GM12878 (cell line): ENCODE results near the gene CALN1. TPM values are rescaled to one million over a fixed set of nuclear protein-coding genes. Genes with fewer than 3 reads are reported as not detected.

Source experiments
- ATAC-seq: fragments of 200-7000 bp; cut with Tn5 transposase; 3 replicates; pipeline ENCODE4 v1.9.1; 2020; ENCODE audit warnings: mild to moderate bottlenecking, moderate library complexity
- BruUV-seq: library from RNA; stranded (reverse); fragments of 400-500 nt; replicated peaks from 2 replicates; lab custom pipeline; 2021; lab: Mats Ljungman, UMichigan
- CTCF ChIA-PET: fragments of 300-600 bp; sonication (Branson Sonifier 250); formaldehyde crosslinking; extraction: SDS; loops from one replicate; lab custom pipeline; 2021; ENCODE audit warnings: inconsistent platforms; lab: Yijun Ruan, JAX
- POLR2A ChIA-PET: fragments of 350-600 bp; formaldehyde crosslinking; extraction: SDS; loops from one replicate; lab custom pipeline; 2021; ENCODE audit warnings: inconsistent platforms; lab: Charles Lee
- RAD21 ChIA-PET: fragments of 300-600 bp; sonication (Branson Sonifier 250); formaldehyde crosslinking; loops from one replicate; lab custom pipeline; 2023; ENCODE audit warnings: antibody characterized with exemption; ENCODE audit not compliant: unreplicated experiment; lab: Charles Lee
- SMC1A ChIA-PET: fragments of 300-600 bp; sonication (Branson Sonifier 250); formaldehyde crosslinking; loops from one replicate; lab custom pipeline; 2023; ENCODE audit not compliant: unreplicated experiment, uncharacterized antibody; lab: Charles Lee
- DNase-seq: peaks from one replicate; pipeline ENCODE4 v3.0.0-alpha.2; 2011; ENCODE audit warnings: low read depth, low spot score
- FAIRE-seq: peaks from 3 replicates; lab custom pipeline; 2011; peaks lifted over from hg19 to GRCh38; lab: Jason Lieb, UNC
- H2AFZ ChIP-seq: 2 replicates; pipeline ENCODE4 v1.6.0; 2011; ENCODE audit warnings: low read depth, low read length, control low read depth; ENCODE audit not compliant: control insufficient read depth
- H3K27ac ChIP-seq: 2 replicates; pipeline ENCODE4 v1.5.1; 2011; ENCODE audit warnings: control low read depth; ENCODE audit not compliant: control insufficient read depth, insufficient read depth
- H3K27me3 ChIP-seq, 2 experiments: replicated peaks in 1 of 2; 2 replicates each; pipeline versions ENCODE4 v1.6.0 to v1.6.1; 2011; ENCODE audit warnings: low read length in 1 of 2; ENCODE audit not compliant: control insufficient read depth in 2 of 2, insufficient read depth in 2 of 2
- H3K36me3 ChIP-seq, 2 experiments: 2 replicates each; pipeline ENCODE4 v1.5.1; 2011; ENCODE audit warnings: low read length in 1 of 2; ENCODE audit not compliant: control insufficient read depth in 2 of 2, insufficient read depth in 2 of 2
- H3K4me1 ChIP-seq: 2 replicates; pipeline ENCODE4 v1.6.1; 2011; ENCODE audit warnings: mild to moderate bottlenecking, low read length, moderate library complexity, mixed read lengths; ENCODE audit not compliant: control insufficient read depth, insufficient read depth
- H3K4me2 ChIP-seq: 2 replicates; pipeline ENCODE4 v1.6.0; 2011; ENCODE audit warnings: control low read depth; ENCODE audit not compliant: control insufficient read depth, insufficient read depth
- H3K4me3 ChIP-seq: fragments of 200-600 bp; sonication (generic); 2 replicates; pipeline ENCODE4 v1.5.1; 2016
- H3K79me2 ChIP-seq: 2 replicates; pipeline ENCODE4 v1.6.0; 2011; ENCODE audit warnings: low read length; ENCODE audit not compliant: control insufficient read depth, insufficient read depth
- H3K9ac ChIP-seq: 2 replicates; pipeline ENCODE4 v1.8.0; 2011; ENCODE audit warnings: low read length, control low read depth, mixed read lengths; ENCODE audit not compliant: control insufficient read depth, insufficient read depth
- H3K9me3 ChIP-seq: replicated peaks from 3 replicates; pipeline ENCODE4 v1.5.1; 2011; ENCODE audit warnings: mild to moderate bottlenecking, low read length; ENCODE audit not compliant: control insufficient read depth, insufficient read depth
- H4K20me1 ChIP-seq: 2 replicates; pipeline ENCODE4 v1.6.0; 2011; ENCODE audit not compliant: control insufficient read depth, insufficient read depth
- ESRRA ChIP-seq: IDR thresholded peaks from 2 replicates; pipeline ENCODE4 v1.6.1; 2012; ENCODE audit warnings: mild to moderate bottlenecking, low read length, improper control_type of control experiment
- MXI1 ChIP-seq: fragments of 150-350 bp; IDR thresholded peaks from 2 replicates; pipeline ENCODE4 v1.6.1; 2011; ENCODE audit warnings: low read depth, mild to moderate bottlenecking, inconsistent platforms, low read length, improper control_type of control experiment
- SMC3 ChIP-seq: IDR thresholded peaks from 2 replicates; pipeline ENCODE4 v1.6.1; 2011; ENCODE audit warnings: low read length, improper control_type of control experiment, borderline replicate concordance
- TARDBP ChIP-seq: IDR thresholded peaks from 2 replicates; pipeline ENCODE4 v1.6.1; 2016; ENCODE audit warnings: borderline replicate concordance
- ZBTB40 ChIP-seq: fragments of 450-650 bp; IDR thresholded peaks from 2 replicates; pipeline ENCODE4 v1.6.1; 2016; ENCODE audit warnings: mild to moderate bottlenecking, moderate library complexity, borderline replicate concordance
- WGBS: methylation state at CpG from one replicate; pipeline ENCODE4 v1.1.6; 2016; ENCODE audit warnings: low lambda C conversion rate; ENCODE audit not compliant: insufficient replicate concordance, insufficient coverage; ENCODE audit errors: missing lambda C conversion rate; 5-methylcytosine and 5-hydroxymethylcytosine counted together
- in situ Hi-C: fragments of 300-500 bp; cut with MboI; formaldehyde crosslinking; loops from 9 replicates; pipeline ENCODE4 v1.14.3; 2018; ENCODE audit warnings: mixed read lengths
- intact Hi-C: fragments of 100-400 bp; cut with micrococcal nuclease; formaldehyde crosslinking; loops from one replicate; pipeline ENCODE4 v1.14.2; 2022; ENCODE audit not compliant: unreplicated experiment
- polyA plus RNA-seq, 11 experiments: library from polyadenylated mRNA; depleted of rRNA in 4 of 11; unstranded in 6 of 11; stranded (reverse) in 5 of 11; fragments of >200 nt; fragmentation: Nextera tagmentation in 4 of 11; fragmentation: Illumina TruSeq in 1 of 11; extraction: Ambion mirVana in 4 of 11; extraction: Trizol in 1 of 11; gene quantifications; 1 replicate in 1 of 11; 2 replicates in 10 of 11; pipeline versions ENCODE4 v1.2.1 to v1.2.3, GENCODE V29; 2011 to 2016; ENCODE audit warnings: inconsistent platforms in 2 of 11, missing spikeins in 2 of 11, low read depth in 1 of 11
- total RNA-seq, 4 experiments: library from RNA; depleted of rRNA in 3 of 4; stranded (reverse); fragments of >200 nt in 3 of 4; fragmentation: Illumina TruSeq in 1 of 4; extraction: Trizol in 1 of 4; gene quantifications; 2 replicates each; pipeline versions ENCODE4 v1.2.1 to v1.2.3, GENCODE V29; 2013 to 2021

The CALN1 gene
- total and polyA plus RNA-seq, 10 of the 15 experiments (the other 5 are each of a cell fraction or from before 2014, with no cell fraction given): 0.48 to 15.3 (median 1.6) TPM

- in situ Hi-C loops (no loop called here), intact Hi-C loops (no loop called here)
- FAIRE-seq (no peak), ATAC-seq (no peak), DNase-seq (no peak)
- RAD21 ChIA-PET: no interaction called here
- CTCF ChIA-PET: no interaction called here
- H3K4me1 ChIP-seq: no peaks in the 10 kb centered on the region
- no peak overlapping the region for H3K4me3 ChIP-seq
- POLR2A ChIA-PET: no interaction called here
- no peak overlapping the region for H2AFZ ChIP-seq
- TF ChIP-seq ESRRA (no peak), TARDBP (no peak), MXI1 (no peak), SMC3 (no peak), ZBTB40 (no peak)
- H3K36me3 ChIP-seq: no peaks in the 10 kb centered on the region
- BruUV-seq: no TSS peak
- no peaks in the 10 kb centered on the region for H4K20me1 ChIP-seq
- no peaks in the 10 kb centered on the region for H3K79me2 ChIP-seq
- no peaks in the 10 kb centered on the region for H3K27me3 ChIP-seq
- no peak overlapping the region for H3K9ac ChIP-seq
- no peaks in the 10 kb centered on the region; the same call in 2 of the 3 replicates for H3K9me3 ChIP-seq
- WGBS: 40% methylated on average over 4 of the region's 4 CpGs
- no peak overlapping the region for H3K4me2 ChIP-seq
- H3K27ac ChIP-seq: no peak overlapping the region
- SMC1A ChIA-PET: no interaction called here
Observed at GRCh38 chr7:72230281-72230680, 181.9 kb downstream of the CALN1 start.
